ENCODE measurements around the gene RTBDN.

DNA sequence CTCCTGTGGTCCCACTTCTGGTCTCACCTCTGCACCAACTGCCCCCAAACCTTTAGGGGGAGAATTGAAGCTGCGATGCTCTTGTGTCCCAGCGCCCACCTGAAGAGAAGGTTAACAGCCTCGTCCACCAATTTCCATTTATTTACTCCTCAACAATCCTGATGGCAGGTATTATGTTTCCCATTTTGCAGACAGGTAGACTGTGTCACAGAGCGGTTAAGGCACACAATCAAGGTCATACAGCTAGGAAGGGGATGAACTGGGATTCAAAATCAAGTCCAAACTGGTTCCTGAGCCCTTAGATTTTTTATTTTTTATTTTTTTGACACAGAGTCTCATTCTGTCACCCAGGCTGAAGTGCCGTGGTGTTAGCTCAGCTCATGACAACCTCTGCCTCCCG, 40.7 kb upstream of the RTBDN start:
- TF ChIP-seq CTCF (IDR thresholded peaks at IDR 0.05) (no peak), POLR2AphosphoS5 (IDR thresholded peaks at IDR 0.05; ENCODE audit: low read depth, low read length) (no peak)

Measured in Panc1 (cell line).